H1 (cell line): Measurements from ENCODE around the gene MYBPC2. TPM values are rescaled to one million over a fixed set of nuclear protein-coding genes. Genes with fewer than 3 reads are reported as not detected.

Source experiments
- CTCF ChIA-PET: fragments of 300-600 bp; sonication (Branson Sonifier 250); formaldehyde crosslinking; loops from one replicate; lab custom pipeline; 2021; ENCODE audit not compliant: partially characterized antibody; lab: Charles Lee
- POLR2A ChIA-PET: fragments of 300-600 bp; sonication (Branson Sonifier 250); formaldehyde crosslinking; loops from one replicate; lab custom pipeline; 2021; ENCODE audit warnings: inconsistent platforms; ENCODE audit not compliant: partially characterized antibody; lab: Charles Lee
- DNase-seq, 2 experiments: peaks; one replicate each; pipeline versions ENCODE4 v3.0.0 to v3.0.0-alpha.2; 2010 to 2022; ENCODE audit warnings: low spot score in 2 of 2, low read depth in 1 of 2, mixed read lengths in 1 of 2
- FAIRE-seq: peaks from 2 replicates; lab custom pipeline; 2011; peaks lifted over from hg19 to GRCh38; lab: Jason Lieb, UNC
- H2AFZ ChIP-seq: 2 replicates; pipeline ENCODE4 v1.8.1; 2012; ENCODE audit warnings: low read length, inconsistent platforms
- H2AK5ac ChIP-seq: 2 replicates; pipeline ENCODE4 v1.6.1; 2013; ENCODE audit warnings: low read depth, low read length
- H2BK120ac ChIP-seq: replicated peaks from 2 replicates; pipeline ENCODE3; 2013; ENCODE audit warnings: low read depth, low read length, inconsistent platforms
- H2BK12ac ChIP-seq: 2 replicates; pipeline ENCODE4 v1.6.1; 2013; ENCODE audit warnings: low read depth, low read length
- H2BK15ac ChIP-seq: 2 replicates; pipeline ENCODE4 v1.6.1; 2013; ENCODE audit warnings: low read length
- H2BK20ac ChIP-seq: 2 replicates; pipeline ENCODE4 v1.6.1; 2013; ENCODE audit warnings: low read length
- H2BK5ac ChIP-seq: 2 replicates; pipeline ENCODE4 v1.6.1; 2013; ENCODE audit warnings: low read depth, low read length
- H3K14ac ChIP-seq: 2 replicates; pipeline ENCODE4 v1.6.1; 2013; ENCODE audit warnings: inconsistent platforms; ENCODE audit not compliant: insufficient read length
- H3K18ac ChIP-seq: 2 replicates; pipeline ENCODE4 v1.6.1; 2013; ENCODE audit warnings: low read length; ENCODE audit errors: extremely low read depth
- H3K23ac ChIP-seq: 2 replicates; pipeline ENCODE4 v1.6.1; 2013; ENCODE audit warnings: inconsistent platforms; ENCODE audit not compliant: insufficient read length
- H3K23me2 ChIP-seq: 2 replicates; pipeline ENCODE4 v1.6.1; 2013; ENCODE audit warnings: low read depth, low read length
- H3K27ac ChIP-seq: 2 replicates; pipeline ENCODE4 v1.6.1; 2011; ENCODE audit warnings: low read depth, low read length, inconsistent platforms
- H3K27me3 ChIP-seq, 4 experiments: replicated peaks in 1 of 4; 1 replicate in 1 of 4; 2 replicates in 3 of 4; pipeline versions ENCODE4 v1.6.1 to v1.8.1; 2011 to 2013; ENCODE audit warnings: low read length in 3 of 4, mild to moderate bottlenecking in 3 of 4, inconsistent platforms in 2 of 4, mixed read lengths in 2 of 4, moderate library complexity in 1 of 4; ENCODE audit not compliant: control insufficient read depth in 3 of 4, insufficient read depth in 3 of 4; ENCODE audit errors: extremely low read depth in 1 of 4
- H3K36me3 ChIP-seq, 4 experiments: 2 replicates each; pipeline versions ENCODE4 v1.6.1 to v1.8.1; 2011 to 2013; ENCODE audit warnings: mild to moderate bottlenecking in 4 of 4, low read length in 3 of 4, moderate library complexity in 2 of 4, control low read depth in 1 of 4, inconsistent platforms in 1 of 4; ENCODE audit not compliant: insufficient read depth in 4 of 4, control insufficient read depth in 2 of 4
- H3K4ac ChIP-seq: replicated peaks from 2 replicates; pipeline ENCODE3; 2013; ENCODE audit warnings: low read length, low read depth, mixed read lengths, inconsistent platforms; ENCODE audit not compliant: insufficient read length
- H3K4me1 ChIP-seq, 4 experiments: replicated peaks in 1 of 4; 1 replicate in 1 of 4; 2 replicates in 3 of 4; pipeline versions ENCODE4 v1.6.1 to v1.8.1; 2011 to 2013; ENCODE audit warnings: low read length in 3 of 4, inconsistent platforms in 2 of 4, mixed read lengths in 1 of 4; ENCODE audit not compliant: insufficient read depth in 4 of 4, control insufficient read depth in 3 of 4
- H3K4me2 ChIP-seq, 2 experiments: 2 replicates each; pipeline versions ENCODE4 v1.6.1 to v1.8.1; 2011 to 2013; ENCODE audit warnings: low read depth in 2 of 2, low read length in 2 of 2, control low read depth in 1 of 2, inconsistent platforms in 1 of 2, mild to moderate bottlenecking in 1 of 2; ENCODE audit not compliant: insufficient read depth in 1 of 2
- H3K4me3 ChIP-seq, 4 experiments: fragments of 200-600, 300-600 bp in 1 of 4; sonication (generic), shearing (Covaris generic), sonication (Bioruptor Twin) in 1 of 4; 2 replicates each; pipeline versions ENCODE4 v1.5.1 to v1.8.1; 2011 to 2016; ENCODE audit warnings: low read length in 4 of 4, low read depth in 3 of 4, control low read depth in 2 of 4, inconsistent platforms in 2 of 4, mild to moderate bottlenecking in 2 of 4, mixed read lengths in 1 of 4, moderate library complexity in 1 of 4; ENCODE audit not compliant: insufficient read depth in 2 of 4; ENCODE audit errors: extremely low read depth in 1 of 4
- H3K56ac ChIP-seq: replicated peaks from 2 replicates; pipeline ENCODE3; 2013; ENCODE audit warnings: low read depth, mild to moderate bottlenecking, mixed read lengths, low read length, inconsistent platforms; ENCODE audit not compliant: insufficient read length
- H3K79me1 ChIP-seq: 2 replicates; pipeline ENCODE4 v1.6.1; 2013; ENCODE audit warnings: low read depth, low read length, control low read depth
- H3K79me2 ChIP-seq, 2 experiments: 2 replicates each; pipeline versions ENCODE4 v1.6.1 to v1.8.1; 2012 to 2013; ENCODE audit warnings: low read length in 2 of 2, mild to moderate bottlenecking in 2 of 2, inconsistent platforms in 1 of 2; ENCODE audit not compliant: insufficient read depth in 2 of 2, control insufficient read depth in 1 of 2
- H3K9ac ChIP-seq, 4 experiments: replicated peaks in 1 of 4; 1 replicate in 1 of 4; 2 replicates in 3 of 4; pipeline versions ENCODE4 v1.6.1 to v1.8.1; 2011 to 2013; ENCODE audit warnings: low read depth in 3 of 4, low read length in 3 of 4, control low read depth in 2 of 4, mild to moderate bottlenecking in 2 of 4, moderate library complexity in 2 of 4, inconsistent platforms in 1 of 4; ENCODE audit errors: extremely low read depth in 1 of 4
- H3K9me3 ChIP-seq, 2 experiments: 2 replicates each; pipeline versions ENCODE4 v1.6.1 to v1.8.1; 2012 to 2013; ENCODE audit warnings: mild to moderate bottlenecking in 2 of 2, moderate library complexity in 2 of 2, control low read depth in 1 of 2, inconsistent platforms in 1 of 2, low read depth in 1 of 2, low read length in 1 of 2, mixed read lengths in 1 of 2; ENCODE audit not compliant: insufficient read depth in 2 of 2
- H4K20me1 ChIP-seq, 2 experiments: replicated peaks in 1 of 2; 2 replicates each; pipeline versions ENCODE3 to v1.8.1; 2011 to 2013; ENCODE audit warnings: inconsistent platforms in 2 of 2, low read length in 2 of 2, mild to moderate bottlenecking in 1 of 2; ENCODE audit not compliant: insufficient read depth in 2 of 2, control insufficient read depth in 1 of 2
- H4K5ac ChIP-seq: 2 replicates; pipeline ENCODE4 v1.6.1; 2013; ENCODE audit warnings: low read length, low read depth, mixed read lengths, inconsistent platforms; ENCODE audit not compliant: insufficient read length
- H4K8ac ChIP-seq: 2 replicates; pipeline ENCODE4 v1.8.0; 2013; ENCODE audit warnings: mild to moderate bottlenecking, moderate library complexity, low read length, inconsistent platforms; ENCODE audit not compliant: insufficient read depth; ENCODE audit errors: extremely low read depth
- H4K91ac ChIP-seq: replicated peaks from 2 replicates; pipeline ENCODE3; 2013; ENCODE audit warnings: low read length, mixed read lengths, inconsistent platforms; ENCODE audit not compliant: insufficient read length
- BACH1 ChIP-seq: IDR thresholded peaks from 2 replicates; pipeline ENCODE4 v1.6.1; 2012; ENCODE audit warnings: low read length, improper control_type of control experiment
- GABPA ChIP-seq: IDR thresholded peaks from 2 replicates; pipeline ENCODE4 v1.6.1; 2011; ENCODE audit warnings: mild to moderate bottlenecking, low read length, moderate library complexity, borderline replicate concordance; ENCODE audit not compliant: insufficient read depth
- POLR2A ChIP-seq, 2 experiments: IDR thresholded peaks; 1 replicate in 1 of 2; 2 replicates in 1 of 2; pipeline ENCODE4 v1.6.1; 2011; ENCODE audit warnings: low read depth in 2 of 2, low read length in 2 of 2, mild to moderate bottlenecking in 2 of 2; ENCODE audit errors: control extremely low read depth in 1 of 2
- TBP ChIP-seq: IDR thresholded peaks from 2 replicates; pipeline ENCODE4 v1.6.1; 2011; ENCODE audit warnings: low read depth, low read length, improper control_type of control experiment
- WGBS, 2 experiments: shearing (Covaris generic) in 1 of 2; methylation state at CpG; one replicate each; pipeline versions ENCODE4 v1.1.6 to v1.1.7; 2013 to 2015; ENCODE audit warnings: low lambda C conversion rate in 2 of 2, mixed read lengths in 2 of 2, inconsistent platforms in 1 of 2, low coverage in 1 of 2, missing lambda C conversion rate in 1 of 2; ENCODE audit not compliant: insufficient replicate concordance in 2 of 2, insufficient coverage in 1 of 2, insufficient read length in 1 of 2; ENCODE audit errors: extremely low coverage in 1 of 2, missing lambda C conversion rate in 1 of 2; 5-methylcytosine and 5-hydroxymethylcytosine counted together
- polyA plus RNA-seq, 7 experiments: library from polyadenylated mRNA; depleted of rRNA in 3 of 7; stranded (reverse) in 5 of 7; unstranded in 2 of 7; fragments of >200 nt in 5 of 7; fragments of 200-250 nt in 2 of 7; gene quantifications; 1 replicate in 5 of 7; 2 replicates in 1 of 7; 4 replicates in 1 of 7; pipeline versions ENCODE4 v1.2.1 to v1.2.3, GENCODE V29; 2011 to 2013; ENCODE audit warnings: missing spikeins in 2 of 7, mixed read lengths in 2 of 7
- total RNA-seq: library from RNA; stranded (reverse); fragmentation: NEBNext Ultra II Directional; extraction: Animal tissue kit (Norgen Biotek cat#: 25700); gene quantifications from 2 replicates; pipeline ENCODE4 v1.2.1, GENCODE V29; 2021
- TF ChIP-seq, protein P1 (sequence below): IDR thresholded peaks from 2 replicates; pipeline ENCODE4 v1.6.1; 2012; ENCODE audit warnings: inconsistent platforms

The MYBPC2 gene
- total and polyA plus RNA-seq, 2 of the 8 experiments (the other 6 are each of a cell fraction or from before 2014, with no cell fraction given): 1.8 to 3.1 TPM

DNA sequence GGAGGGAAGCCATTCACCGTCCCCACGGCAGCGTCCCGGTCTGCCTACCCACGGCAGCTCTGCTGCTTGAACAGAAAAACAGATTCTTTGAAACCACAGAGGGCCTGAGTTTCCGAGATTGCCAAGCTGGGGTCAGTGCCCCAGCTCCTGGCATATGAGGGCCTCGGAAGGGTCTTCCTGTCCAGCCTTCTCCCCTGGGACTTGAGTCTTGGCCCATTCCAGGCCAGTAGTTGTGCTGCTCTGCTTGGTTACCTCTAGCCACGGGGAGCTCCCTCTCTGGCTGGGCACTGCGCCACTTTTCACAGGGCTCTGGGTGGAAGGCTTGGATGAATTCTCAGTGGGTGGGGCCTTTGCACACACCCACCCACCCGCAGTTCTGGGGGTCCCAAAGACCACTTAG is 22.6 kb upstream of the MYBPC2 start:
- no peak overlapping the region for H2BK12ac ChIP-seq
- no peaks in the 10 kb centered on the region for H3K9me3 ChIP-seq
- no peaks in the 10 kb centered on the region for H3K27me3 ChIP-seq
- H3K79me1 ChIP-seq: no peaks in the 10 kb centered on the region
- no peak overlapping the region for H4K8ac ChIP-seq
- no peaks in the 10 kb centered on the region for H3K79me2 ChIP-seq
- H3K4me1 ChIP-seq: 0 out of 7 replicates have a peak, but pooled peaks cover 0 to 2% (median 0%) of the 10 kb centered on the region in 4 experiments
- WGBS, 2 experiments: 92% methylated on average over 10 of the region's 10 CpGs; no CpG with 5 or more reads in 1 of the 2 experiments
- H2AFZ ChIP-seq: no peak overlapping the region
- H3K23me2 ChIP-seq: no peaks in the 10 kb centered on the region
- no peak overlapping the region for H3K4me2 ChIP-seq
- H3K27ac ChIP-seq: no peak overlapping the region
- DNase-seq (no peak), FAIRE-seq (no peak)
- H4K91ac ChIP-seq: no peak overlapping the region
- no peak overlapping the region for H2BK20ac ChIP-seq
- H3K14ac ChIP-seq: no peak overlapping the region
- H4K20me1 ChIP-seq: peaks cover 0 to 6% of the 10 kb centered on the region in 2 experiments
- TF ChIP-seq BACH1 (no peak), POLR2A (IDR thresholded peaks at IDR 0.05; ENCODE audit: control extremely low read depth in 1 of 2, low read depth in 2 of 2, low read length in 2 of 2) (no peak), GABPA (no peak), TBP (no peak)
- TF ChIP-seq, protein P1, sequence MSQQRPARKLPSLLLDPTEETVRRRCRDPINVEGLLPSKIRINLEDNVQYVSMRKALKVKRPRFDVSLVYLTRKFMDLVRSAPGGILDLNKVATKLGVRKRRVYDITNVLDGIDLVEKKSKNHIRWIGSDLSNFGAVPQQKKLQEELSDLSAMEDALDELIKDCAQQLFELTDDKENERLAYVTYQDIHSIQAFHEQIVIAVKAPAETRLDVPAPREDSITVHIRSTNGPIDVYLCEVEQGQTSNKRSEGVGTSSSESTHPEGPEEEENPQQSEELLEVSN: no peak
- no peak overlapping the region for H4K5ac ChIP-seq
- no peak overlapping the region for H3K4me3 ChIP-seq
- H2BK120ac ChIP-seq: no peak overlapping the region
- ChIA-PET CTCF (interaction anchor here (0.6 to 2.5 kb wide), 9 partner anchors 11 to 301 kb away, joined by 3 to 13 read pairs (median 4); partner anchors contain the start of gene NR1H2), POLR2A (interaction anchor here (1.0 to 2.1 kb wide), 5 partner anchors 10 to 54 kb away, joined by 3 to 9 read pairs (median 3); partner anchors contain the start of gene POLD1)
- H2AK5ac ChIP-seq: no peak overlapping the region
- no peak overlapping the region for H3K18ac ChIP-seq
- no peak overlapping the region for H2BK5ac ChIP-seq
- no peak overlapping the region for H3K56ac ChIP-seq
- H3K23ac ChIP-seq: no peak overlapping the region
- H3K9ac ChIP-seq: no peak overlapping the region
- no peak overlapping the region for H2BK15ac ChIP-seq
- H3K36me3 ChIP-seq: peaks cover 16 to 43% (median 26%) of the 10 kb centered on the region in 4 experiments; a peak in 7 of 8 replicates
- no peak overlapping the region for H3K4ac ChIP-seq
